ENCODE measurements around the gene PCBD1.
"Not testable (repeated sequence)": the region's sequence is repeated elsewhere in the genome, so short reads cannot be mapped to it uniquely, and the experiment has no call there.

The PCBD1 gene

DNA sequence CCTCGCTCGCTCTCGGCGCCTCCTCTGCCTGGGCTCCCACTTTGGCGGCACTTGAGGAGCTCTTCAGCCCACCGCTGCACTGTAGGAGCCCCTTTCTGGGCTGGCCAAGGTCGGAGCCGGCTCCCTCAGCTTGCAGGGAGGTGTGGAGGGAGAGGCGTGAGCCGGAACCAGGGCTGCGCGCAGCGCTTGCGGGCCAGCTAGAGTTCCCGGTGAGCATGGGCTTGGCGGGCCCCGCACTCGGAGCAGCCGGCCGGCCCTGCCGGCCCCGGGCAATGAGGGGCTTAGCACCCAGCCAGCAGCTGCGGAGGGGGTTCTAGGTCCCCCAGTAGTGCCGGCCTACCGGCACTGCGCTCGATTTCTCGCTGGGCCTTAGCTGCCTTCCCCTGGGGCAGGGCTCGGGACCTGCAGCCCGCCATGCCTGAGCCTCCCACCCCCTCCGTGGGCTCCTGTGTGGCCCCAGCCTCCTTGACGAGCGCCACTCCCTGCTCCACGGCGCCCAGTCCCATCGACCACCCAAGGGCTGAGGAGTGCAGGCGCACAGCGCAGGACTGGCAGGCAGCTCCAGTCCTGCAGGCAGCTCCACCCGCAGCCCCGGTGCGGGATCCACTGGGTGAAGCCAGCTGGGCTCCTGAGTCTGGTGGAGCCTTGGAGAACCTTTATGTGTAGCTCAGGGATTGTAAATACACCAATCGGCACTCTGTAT is 26.7 kb downstream of the PCBD1 start:
- not testable (repeated sequence) for DNase-seq

DNA sequence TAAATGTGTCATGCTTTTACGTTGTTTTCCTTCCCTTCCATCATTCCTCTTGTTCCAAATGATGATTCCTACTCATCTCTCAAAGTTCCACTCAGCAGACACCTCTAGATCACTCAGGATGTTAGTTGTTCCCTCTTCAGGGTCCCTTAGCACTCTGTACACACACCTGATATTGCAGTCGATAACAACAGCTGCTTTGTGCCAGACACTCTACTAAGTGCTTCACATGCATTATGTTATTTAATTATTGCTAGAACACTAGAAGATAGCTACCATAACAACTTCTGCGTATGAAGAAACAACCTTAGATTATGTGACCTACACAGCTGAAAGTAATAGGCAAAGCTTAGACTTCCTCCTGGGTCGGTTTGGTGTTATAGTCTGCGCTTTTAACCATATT is 29.6 kb downstream of the PCBD1 start:
- peak; percentile 51 for DNase-seq

DNA sequence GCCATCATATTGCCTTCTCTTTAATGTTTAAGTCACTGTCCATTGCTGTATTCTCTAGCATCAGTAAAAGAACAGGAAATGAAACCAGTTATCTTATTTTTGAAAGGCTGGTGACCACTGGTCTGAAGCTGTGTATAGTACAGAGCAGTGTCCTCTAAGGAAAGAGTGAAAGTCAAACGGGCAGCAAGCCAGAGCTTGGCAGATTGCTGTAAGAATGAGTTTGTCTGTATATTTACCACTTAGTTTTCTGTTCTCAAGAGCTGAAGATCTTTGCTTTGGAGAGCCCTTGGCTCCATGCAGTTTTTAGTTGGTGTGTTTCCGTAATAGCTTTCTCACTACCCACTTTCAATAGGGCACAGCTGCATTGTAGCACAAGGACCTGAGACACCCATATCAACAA is 31.9 kb downstream of the PCBD1 start:
- no peak for DNase-seq

DNA sequence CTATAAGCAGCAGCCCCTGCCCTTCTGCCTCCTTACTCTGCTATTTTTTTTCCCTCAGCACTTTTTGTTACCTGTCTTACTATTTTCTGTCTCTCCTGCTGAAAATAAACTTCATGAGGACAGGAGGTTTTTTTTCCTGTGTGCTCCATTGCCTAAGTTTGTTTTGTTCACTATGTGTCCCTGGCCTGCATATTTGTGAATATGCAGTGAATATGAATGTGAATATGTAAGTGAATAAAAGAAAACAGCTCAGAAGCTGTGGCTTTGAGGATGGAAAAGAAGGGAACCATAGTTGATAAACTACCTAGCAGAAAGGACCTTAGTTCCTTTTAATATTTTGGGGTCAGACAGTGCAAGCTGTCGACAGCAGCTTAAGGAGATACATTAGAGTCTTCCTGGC is 34.9 kb downstream of the PCBD1 start:
- DNase-seq: no peak

DNA sequence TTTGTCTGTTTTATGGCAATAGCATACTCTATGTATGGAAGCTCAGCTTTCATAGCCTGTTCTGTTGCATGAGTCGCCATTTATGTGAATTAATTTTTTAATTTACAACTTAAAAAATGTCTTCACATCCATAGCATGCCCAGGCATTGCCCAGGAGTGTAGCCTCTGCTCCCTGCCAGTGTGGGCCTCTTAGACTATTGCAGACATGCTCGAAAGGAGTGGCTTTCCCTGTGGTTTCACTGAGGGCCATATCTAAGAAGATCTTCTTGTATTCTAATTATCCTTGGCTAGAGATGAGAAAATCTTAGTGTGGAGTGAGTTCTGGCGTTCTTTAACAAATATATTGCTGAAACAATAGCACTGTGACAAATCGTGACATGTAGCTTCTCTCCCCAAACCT is 35.3 kb downstream of the PCBD1 start:
- DNase-seq: no peak

DNA sequence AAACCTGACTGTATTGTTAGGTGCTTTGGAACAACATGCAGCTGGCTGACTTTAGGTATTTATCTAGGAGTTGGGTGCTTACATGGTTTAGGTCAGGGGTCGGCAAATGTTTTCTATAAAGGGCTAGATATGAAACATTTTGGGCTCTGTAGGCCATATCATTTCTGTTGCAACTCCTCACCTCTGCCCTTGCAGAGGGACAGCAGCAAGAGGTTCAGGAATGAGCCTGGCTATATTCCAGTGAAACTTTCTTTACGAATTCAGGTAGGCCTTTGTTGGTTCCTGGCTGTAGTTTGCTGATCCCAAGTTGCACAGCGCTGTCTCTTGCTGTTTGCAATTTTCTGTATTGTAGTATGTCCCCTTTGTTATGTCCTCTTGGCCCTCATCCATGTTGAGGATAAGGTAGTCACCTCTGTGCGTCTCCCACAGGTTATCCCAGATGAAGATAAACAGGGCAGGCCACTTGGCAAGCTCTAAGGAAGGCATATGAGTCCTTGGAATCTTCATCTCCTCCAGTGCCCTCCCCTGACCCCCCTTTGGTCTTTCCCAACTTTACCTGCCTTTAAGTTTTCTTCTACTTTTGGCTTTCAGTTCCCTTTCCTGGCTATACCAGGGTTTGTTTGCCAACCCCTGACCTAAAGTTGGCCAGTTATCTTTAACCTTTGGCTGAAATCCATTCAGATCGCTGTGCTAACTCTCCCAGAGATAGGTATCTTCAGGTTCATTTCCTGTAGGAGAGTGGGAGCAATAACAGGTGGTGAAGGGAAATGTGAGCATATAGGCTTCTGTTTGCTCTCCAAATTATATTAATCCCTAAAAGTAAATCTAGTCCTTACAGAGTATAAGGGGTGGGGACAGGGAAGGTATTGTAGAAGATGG is 36.5 kb downstream of the PCBD1 start:
- no peak for DNase-seq

DNA sequence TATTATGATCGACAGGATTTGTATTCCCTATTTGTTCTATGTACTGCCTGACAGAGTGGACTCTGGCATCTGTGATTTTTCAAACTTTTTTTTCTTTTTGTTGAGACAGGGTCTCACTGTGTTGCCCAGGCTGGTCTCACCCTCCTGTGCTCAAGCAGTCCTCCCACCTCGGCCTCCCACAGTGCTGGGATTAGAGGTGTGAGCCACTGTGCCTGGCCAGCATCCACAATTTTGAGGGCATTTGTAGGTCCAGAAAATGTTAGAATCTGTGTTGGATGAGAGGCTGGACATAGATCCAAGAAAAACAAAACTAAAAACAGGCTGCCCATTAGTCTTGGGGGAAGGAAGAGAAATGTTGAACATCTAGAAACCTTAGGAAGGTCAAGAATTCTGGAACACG is 38.3 kb downstream of the PCBD1 start:
- DNase-seq: no peak

DNA sequence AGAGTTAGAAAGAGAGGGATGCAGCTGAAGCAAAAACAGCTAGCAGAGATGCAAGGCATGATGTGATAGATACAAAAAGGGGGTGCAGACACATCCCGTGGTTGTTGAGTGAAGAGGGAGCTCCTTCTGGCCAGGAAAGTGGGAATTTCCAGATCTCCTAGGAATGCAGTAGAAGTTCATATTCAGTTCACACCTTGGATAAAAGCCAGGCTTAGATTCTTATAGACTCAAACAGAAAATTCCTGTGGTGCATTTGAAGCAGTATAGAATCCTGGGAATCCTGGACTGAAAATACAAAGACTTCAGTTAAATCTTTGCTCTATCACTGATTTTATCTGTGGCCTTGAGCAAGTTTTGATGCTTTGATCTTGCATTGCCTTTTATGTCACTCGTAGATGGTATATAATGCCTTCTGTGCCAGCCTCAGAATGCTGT is 38.8 kb downstream of the PCBD1 start:
- no peak for DNase-seq

DNA sequence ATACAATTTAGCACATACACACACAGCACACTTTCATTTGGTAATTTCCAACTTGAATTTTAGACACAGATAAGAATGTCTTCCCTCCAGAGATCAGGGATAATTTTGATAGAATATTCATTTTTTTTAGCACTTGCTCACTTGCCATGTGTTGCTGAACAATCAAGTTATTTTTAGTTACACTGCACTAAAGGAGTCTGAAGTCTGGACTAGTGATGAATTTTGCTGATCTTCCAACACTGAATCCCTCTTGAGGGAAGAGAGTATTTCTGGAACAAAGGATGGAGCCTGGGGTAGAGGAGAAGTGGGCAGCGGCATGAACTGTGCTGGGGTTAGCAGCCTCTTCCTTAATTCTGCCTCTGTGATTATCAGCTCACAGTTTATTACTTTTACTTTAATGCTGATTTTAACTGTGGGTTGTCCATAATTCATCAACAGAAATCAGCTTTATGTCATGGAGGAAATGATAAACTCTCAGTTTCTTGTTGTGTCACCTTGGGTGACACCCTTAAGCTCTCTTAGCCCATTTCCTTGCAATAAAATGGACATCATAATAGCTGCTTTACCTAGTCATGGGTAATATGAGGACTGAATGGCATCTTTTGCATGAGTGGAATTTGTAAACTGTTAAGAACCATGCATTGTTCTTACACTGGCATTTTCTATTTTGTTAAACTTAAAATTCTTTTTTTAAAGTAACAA is 40.6 kb downstream of the PCBD1 start:
- DNase-seq: no peak

DNA sequence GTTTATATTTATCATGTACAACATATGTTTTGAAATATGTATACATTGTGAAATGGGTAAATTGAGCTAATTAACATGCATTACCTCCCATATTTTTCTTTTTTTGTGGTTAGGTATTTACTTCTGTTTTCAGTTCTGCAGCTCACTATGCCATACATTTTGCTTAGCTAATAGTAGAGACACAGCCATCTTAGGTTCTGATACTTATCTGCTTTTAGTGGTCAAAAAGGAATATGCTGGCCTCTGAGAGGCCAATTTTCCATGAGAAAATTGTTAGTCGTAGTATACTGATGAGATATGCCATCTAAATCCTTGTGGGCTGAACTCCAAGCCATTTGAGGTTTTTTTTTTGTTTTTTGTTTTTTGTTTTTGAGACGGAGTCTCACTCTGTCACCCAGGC is 41.6 kb downstream of the PCBD1 start:
- no peak for DNase-seq

DNA sequence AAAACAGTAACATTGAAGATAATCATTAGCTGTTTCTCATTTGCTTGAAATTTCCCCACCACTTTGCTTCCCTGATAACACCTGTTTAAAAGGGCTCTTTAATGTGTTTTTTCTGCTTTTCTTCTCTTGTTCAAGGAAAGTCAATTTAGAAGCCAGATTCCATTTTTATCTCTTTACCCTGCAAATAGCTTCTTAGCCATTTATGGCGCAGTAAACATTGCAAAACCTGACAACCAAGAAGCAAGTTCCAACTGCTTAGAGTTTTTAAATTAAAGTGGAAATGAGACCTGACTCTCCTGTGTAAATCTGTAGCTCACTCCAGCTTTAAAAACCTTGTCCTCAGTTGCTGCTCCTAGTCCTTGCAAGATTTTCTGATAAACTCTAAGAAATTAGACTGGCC is 42.5 kb downstream of the PCBD1 start:
- no peak for DNase-seq

DNA sequence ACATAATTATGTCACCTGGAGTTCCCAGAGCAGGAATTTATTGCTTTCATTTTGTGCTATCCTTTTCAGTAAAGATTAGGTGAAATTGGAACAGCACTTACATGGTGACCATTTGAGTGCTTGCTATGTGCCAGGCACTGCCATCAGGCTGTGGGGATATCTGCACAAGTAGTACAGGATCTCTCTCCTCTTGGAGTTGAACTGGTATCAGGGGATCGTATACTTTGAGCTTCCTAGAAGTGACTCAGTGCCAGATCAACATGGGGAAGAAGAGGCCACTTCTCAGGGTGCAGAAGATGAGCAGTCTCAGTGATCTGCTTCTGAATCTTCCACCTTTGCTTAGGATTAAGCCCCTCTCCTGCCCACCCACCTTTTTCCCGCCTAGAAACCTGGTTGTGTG is 43.1 kb downstream of the PCBD1 start:
- no peak for DNase-seq

DNA sequence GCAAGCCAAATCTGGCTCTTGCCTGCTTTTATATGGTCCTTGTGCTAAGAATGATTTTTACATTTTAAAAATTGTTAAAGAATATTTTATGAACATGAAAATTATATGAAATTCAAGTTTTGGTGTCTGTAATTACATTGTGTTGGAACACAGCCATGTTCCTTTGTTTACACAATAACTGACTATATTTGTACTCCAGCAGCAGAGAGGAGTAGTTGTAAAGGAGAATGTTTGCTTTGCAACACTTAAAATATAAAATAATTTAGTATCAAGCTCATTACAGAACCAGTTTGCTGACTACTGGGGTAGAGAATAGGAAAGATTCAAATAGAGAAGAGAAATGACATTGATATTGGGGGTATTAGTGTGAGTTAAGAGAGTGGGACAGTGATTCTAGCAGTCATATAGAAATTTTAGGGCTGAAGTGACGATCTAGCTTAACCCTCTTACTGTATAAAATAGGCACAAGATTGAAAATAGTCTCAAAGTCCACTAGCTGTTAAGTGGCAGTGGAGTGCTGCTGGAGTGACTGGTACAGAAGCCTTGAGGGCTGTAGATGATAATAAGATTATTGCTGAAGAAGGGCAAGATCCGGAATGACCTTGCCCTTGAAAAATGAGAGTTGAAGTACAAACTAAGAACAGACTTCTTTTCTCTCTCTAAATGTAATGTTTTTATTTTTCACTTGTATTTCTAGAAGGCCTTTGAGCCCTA is 44.4 kb downstream of the PCBD1 start:
- peak; percentile 18 for DNase-seq

DNA sequence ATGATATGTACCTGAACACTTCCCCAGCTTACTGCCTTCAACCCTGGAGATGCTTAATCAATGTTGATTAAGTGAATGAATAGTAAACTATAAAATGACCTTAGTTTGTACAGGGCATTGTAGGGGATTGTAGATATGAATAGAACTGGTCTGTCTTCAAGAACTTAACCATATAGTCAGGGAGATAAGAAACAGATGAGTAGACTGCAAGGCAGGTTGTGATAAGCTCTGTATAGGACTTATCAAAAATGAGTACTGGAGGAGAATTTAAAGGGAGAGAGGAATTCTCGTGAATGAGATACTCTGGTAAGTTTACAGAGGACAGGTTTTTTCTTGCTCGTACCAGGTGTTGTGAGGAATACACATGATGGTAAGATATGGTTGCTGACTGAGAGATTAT is 45.0 kb downstream of the PCBD1 start:
- no peak for DNase-seq

DNA sequence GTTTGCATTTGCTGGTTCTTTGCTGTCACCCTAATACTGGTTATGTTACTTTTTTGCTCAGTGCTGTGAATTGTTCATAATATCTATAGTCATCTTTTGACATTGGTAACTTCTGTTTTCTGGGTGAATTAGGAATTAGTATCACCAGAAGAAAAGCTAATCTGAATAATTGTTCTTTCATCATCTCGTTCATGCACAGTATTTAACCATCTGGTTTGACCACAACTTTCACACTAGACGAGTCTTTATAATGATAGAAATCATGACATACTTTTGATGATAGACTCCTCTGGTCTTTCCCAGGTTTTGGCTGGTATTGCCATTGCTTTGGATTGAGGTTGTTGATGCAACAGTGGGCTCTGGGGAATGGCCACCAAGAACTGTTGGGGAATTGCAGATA is 47.5 kb downstream of the PCBD1 start:
- DNase-seq: no peak

DNA sequence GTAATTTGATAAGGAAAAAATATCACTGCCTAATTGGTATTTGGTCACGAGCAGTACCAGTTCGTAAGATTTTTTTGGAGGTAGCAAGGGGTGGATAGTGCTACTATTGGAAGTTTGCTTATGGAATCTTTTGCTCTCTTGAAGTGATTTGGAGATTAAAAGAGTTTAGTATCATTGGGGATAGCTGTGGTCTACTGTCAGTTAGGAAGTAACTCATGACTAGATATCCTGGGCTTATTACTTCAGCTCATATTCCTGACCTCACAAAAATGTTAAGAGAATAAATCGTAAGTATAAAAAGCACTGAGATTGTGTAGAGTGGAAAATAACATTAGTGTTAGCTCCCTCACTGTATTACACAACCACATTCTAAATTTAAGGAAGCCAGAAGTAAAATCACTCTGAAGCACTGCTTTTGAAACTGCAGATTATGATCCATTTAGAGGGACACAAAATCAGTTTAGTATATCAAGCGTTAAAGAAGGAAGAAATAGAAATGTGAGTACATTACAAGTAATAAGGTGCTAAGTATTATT is 50.0 kb downstream of the PCBD1 start:
- DNase-seq: no peak

DNA sequence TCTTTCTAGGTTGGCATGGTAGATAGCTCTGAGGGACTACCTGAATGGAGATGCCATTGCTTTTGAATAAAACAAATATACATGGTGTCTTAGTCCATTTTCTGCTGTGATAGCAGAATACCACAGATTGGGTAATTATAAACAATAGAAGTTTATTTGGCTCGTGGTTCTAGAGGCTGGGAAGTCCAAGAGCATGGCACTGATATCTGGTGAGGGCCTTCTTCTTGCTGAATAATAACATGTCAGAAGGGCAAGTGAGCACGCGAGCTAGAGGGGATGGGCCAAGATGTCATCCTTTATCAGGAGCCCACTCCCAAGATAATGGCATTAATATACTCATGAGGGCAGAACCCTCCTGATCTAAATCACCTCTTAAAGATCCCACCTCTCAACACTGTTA is 50.7 kb downstream of the PCBD1 start:
- no peak for DNase-seq

DNA sequence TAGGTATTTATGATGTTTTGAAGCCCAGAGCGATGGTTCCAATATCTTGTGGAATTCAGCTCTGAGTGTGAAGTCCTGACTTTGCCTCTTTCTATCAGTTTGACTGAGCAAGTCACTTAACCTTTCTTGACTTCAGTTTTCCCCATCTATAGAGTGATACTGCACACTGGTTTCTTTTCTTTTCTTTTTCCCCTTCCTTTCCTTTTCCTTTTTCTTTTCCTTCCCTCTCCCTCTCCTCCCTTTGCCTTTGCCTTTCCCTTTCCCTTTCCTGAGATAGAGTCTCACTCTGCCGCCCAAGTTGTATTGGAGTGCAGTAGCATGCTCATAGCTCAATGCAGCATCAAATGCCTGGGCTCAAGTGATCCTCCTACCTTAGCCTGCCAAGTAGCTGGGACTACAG is 52.0 kb downstream of the PCBD1 start:
- no peak for DNase-seq

DNA sequence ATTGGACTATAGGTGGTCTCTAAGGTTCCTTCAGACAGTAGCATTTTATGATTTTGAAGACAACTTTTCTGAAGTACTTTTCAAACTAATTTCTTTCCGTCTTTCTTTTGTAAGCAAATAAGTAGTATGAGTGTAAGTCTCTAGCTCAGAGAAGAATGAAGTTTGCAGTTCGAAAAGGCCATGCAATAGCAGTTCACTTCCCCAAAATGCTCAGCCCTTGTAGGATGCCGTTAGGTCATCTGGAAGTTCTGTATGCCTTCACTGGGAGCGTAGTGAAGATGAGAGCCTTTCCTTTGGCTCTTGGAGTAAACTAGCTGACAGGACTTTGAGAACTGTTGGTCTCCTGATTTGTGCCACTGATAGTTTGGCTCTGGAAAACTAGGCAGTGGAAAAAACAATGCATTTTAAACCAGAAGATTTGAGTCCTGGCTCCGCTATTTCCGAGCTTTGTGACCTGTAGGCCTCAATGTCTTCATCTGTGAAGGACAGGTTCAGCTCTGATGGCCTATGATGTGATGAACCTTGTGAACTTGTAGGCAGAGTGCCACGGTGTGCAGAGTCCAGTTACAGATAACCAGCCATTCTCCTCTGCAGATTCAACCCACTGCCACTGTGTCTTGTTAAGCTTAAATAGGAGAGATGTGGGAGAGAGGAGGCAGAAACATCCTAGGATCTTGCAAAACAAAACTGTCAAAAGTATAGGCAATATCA is 53.8 kb downstream of the PCBD1 start:
- DNase-seq: no peak

DNA sequence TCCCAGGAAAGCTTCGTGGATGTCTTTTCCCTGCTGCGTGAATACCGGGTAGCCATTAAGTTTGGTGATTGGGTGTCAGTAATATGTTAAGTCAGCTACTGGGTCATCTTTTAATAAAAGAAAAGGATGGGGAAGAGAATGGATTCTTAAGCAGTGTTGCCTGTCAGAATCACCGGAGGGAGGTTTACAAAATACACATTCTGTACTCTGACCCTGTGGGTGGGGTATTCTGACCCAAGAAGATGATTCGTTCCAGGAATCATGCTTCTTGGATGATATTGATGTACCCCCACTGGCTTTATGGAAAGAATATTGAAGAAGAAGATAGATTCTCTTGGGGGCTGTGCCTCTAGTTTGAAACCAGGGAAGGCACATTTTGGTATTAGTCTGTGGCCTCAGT is 54.3 kb downstream of the PCBD1 start:
- DNase-seq: no peak

DNA sequence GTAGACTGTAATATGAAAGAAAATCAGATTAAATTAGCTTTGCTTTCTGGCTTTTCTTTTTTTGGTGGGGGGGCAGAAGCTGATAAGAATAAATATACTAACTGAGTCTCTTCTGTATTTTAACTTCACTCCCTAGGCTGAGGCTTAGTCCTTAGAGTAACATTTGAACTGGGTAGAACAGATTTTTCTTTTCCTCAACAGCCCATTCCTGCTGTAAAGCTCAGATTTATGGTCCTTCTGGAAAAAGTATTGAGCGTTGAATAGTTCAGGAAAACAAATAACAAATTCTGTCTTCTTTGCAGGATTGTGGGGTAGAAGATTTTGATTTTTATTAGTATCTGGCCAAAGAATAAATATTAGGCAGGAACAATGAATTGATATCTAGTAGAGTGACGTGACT is 54.8 kb downstream of the PCBD1 start:
- no peak for DNase-seq

All from NCI-H510A (cell line).